Thyroid gland (tissue), 4 donors: Measurements from ENCODE around the gene AGFG2.
"Not testable (repeated sequence)": the region's sequence is repeated elsewhere in the genome, so short reads cannot be mapped to it uniquely, and the experiment has no call there.

Experiments
- CTCF ChIP-seq, 6 experiments: fragments of 200-600 bp in 3 of 6; fragments of 450-650 bp in 3 of 6; sonication (generic) in 3 of 6; IDR thresholded peaks; one replicate each; pipeline ENCODE4 v1.5.1; 2016 to 2019; ENCODE audit warnings: antibody characterized with exemption in 6 of 6, mild to moderate bottlenecking in 2 of 6, inconsistent platforms in 1 of 6, moderate library complexity in 1 of 6
- POLR2A ChIP-seq, 2 donors: fragments of 450-650 bp; IDR thresholded peaks; one replicate each; pipeline ENCODE4 v1.6.1; 2017; ENCODE audit warnings: antibody characterized with exemption in 2 of 2, mild to moderate bottlenecking in 2 of 2, moderate library complexity in 1 of 2

- not testable (repeated sequence) for TF ChIP-seq POLR2A, CTCF (IDR thresholded peaks at IDR 0.05)
Measured at GRCh38 chr7:100504031-100504430, 35.0 kb upstream of the AGFG2 start.
